Body of pancreas (tissue), 4 donors: ENCODE measurements around the gene ARHGAP27. TPM values are rescaled to one million over a fixed set of nuclear protein-coding genes. Genes with fewer than 3 reads are reported as not detected.

Experiments used
- ATAC-seq: fragments of 150-250 bp; one replicate; pipeline ENCODE4 v1.9.1; 2016
- DNase-seq, 4 donors: peaks; one replicate each; pipeline ENCODE4 v3.0.0-alpha.2; 2019
- H3K27ac ChIP-seq, 4 donors: fragments of 200-600 bp; sonication (generic); 1 replicate in 3 of 4; 2 replicates in 1 of 4; pipeline versions ENCODE4 v1.5.1 to v1.6.1; 2016 to 2019; ENCODE audit warnings: mild to moderate bottlenecking in 1 of 4, mixed read lengths in 1 of 4, moderate library complexity in 1 of 4
- H3K27me3 ChIP-seq, 2 donors: fragments of 200-600 bp; sonication (generic); one replicate each; pipeline ENCODE4 v1.6.0; 2016; ENCODE audit warnings: mild to moderate bottlenecking in 1 of 2
- H3K36me3 ChIP-seq, 2 donors: fragments of 200-600 bp; sonication (generic); replicated peaks in 1 of 2; 2 replicates each; pipeline ENCODE4 v1.5.1; 2016; ENCODE audit warnings: low read depth in 2 of 2; ENCODE audit not compliant: insufficient read depth in 1 of 2
- H3K4me1 ChIP-seq: fragments of 200-600 bp; sonication (generic); one replicate; pipeline ENCODE4 v1.6.0; 2016
- H3K4me3 ChIP-seq, 2 donors: fragments of 200-600 bp; sonication (generic); 1 replicate in 1 of 2; 2 replicates in 1 of 2; pipeline ENCODE4 v1.5.1; 2016 to 2019
- H3K9me3 ChIP-seq, 3 donors: fragments of 200-600 bp; sonication (generic); 1 replicate in 2 of 3; 2 replicates in 1 of 3; pipeline ENCODE4 v1.5.1; 2016
- POLR2A ChIP-seq, 3 donors: fragments of 450-650 bp; IDR thresholded peaks; one replicate each; pipeline ENCODE4 v1.6.1; 2016; ENCODE audit warnings: antibody characterized with exemption in 3 of 3, mild to moderate bottlenecking in 2 of 3
- WGBS, 2 donors: methylation state at CpG; one replicate each; pipeline ENCODE4 v1.1.5; 2017; 5-methylcytosine and 5-hydroxymethylcytosine counted together
- intact Hi-C: fragments of 100-400 bp; cut with DNase I; formaldehyde crosslinking; loops from one replicate; pipeline ENCODE4 v1.15.1; 2023
- total RNA-seq, 2 donors: library from RNA; depleted of rRNA; stranded (reverse); fragments of >200 nt; gene quantifications; one replicate each; pipeline ENCODE4 v1.1.0, GENCODE V29; 2016
- TF ChIP-seq, protein P1 (sequence below), 7 experiments: fragments of 450-650 bp in 4 of 7; fragments of 200-600 bp in 3 of 7; sonication (generic) in 3 of 7; IDR thresholded peaks; one replicate each; pipeline ENCODE4 v1.5.1; 2016 to 2019; ENCODE audit warnings: antibody characterized with exemption in 7 of 7

ARHGAP27 gene
- total RNA-seq, 2 donors from 2014 or later: 12.7 to 35.3 TPM

GRCh38 chr17:45430738-45431530, 1.7 kb downstream of the ARHGAP27 start:
- TF ChIP-seq, protein P1, sequence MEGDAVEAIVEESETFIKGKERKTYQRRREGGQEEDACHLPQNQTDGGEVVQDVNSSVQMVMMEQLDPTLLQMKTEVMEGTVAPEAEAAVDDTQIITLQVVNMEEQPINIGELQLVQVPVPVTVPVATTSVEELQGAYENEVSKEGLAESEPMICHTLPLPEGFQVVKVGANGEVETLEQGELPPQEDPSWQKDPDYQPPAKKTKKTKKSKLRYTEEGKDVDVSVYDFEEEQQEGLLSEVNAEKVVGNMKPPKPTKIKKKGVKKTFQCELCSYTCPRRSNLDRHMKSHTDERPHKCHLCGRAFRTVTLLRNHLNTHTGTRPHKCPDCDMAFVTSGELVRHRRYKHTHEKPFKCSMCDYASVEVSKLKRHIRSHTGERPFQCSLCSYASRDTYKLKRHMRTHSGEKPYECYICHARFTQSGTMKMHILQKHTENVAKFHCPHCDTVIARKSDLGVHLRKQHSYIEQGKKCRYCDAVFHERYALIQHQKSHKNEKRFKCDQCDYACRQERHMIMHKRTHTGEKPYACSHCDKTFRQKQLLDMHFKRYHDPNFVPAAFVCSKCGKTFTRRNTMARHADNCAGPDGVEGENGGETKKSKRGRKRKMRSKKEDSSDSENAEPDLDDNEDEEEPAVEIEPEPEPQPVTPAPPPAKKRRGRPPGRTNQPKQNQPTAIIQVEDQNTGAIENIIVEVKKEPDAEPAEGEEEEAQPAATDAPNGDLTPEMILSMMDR (IDR thresholded peaks at IDR 0.05): no peak
- no peak for TF ChIP-seq POLR2A (IDR thresholded peaks at IDR 0.05)
- H3K27me3 ChIP-seq: peaks cover 0 to 13% of the 10 kb centered on the region in 2 donors

DNA sequence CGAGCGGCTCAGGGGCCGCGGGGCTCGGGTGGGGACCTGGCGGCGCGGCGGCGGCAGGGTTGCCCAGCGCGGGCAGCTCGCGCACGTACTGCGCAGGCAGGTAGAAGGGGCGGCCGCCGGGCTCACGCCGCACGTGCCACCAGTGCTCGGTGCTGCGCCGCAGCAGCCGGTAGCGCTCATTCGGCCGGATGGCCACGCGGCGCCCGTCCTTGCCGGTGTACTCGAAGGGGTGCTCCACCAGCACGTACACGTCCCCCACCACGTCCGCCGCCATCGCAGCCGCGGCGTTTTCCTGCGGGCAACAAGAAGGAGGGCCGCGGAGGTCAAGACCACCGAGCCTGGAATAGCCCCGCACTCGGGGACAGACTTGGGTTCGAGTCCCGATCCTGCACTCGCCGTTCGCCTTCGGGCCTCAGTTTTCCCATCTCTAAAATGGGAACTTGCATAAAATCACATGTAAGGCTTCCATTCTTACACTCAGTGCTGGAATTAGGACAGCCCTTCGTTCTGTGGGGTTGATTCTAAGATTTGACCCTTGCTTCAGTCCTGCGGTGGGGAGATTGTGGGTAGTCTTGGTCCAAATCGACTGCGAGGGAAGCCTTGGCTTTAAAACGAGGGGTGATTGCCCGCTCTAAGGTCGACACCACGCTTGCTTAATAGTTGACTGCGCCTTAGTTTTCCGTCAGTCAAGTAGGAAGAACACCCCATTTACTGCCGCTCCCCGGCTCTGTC, 2.5 kb downstream of the ARHGAP27 start:
- DNase-seq (no peak), ATAC-seq (no peak)
- Histone ChIP-seq H3K4me3 (no peak overlapping the region), H3K9me3 (no peaks in the 10 kb centered on the region), H3K36me3 (no peaks in the 10 kb centered on the region), H3K27ac (no peak overlapping the region), H3K27me3 (peaks cover 0 to 13% of the 10 kb centered on the region in 2 donors), H3K4me1 (peaks cover 59% of the 10 kb centered on the region)
- intact Hi-C loops: no loop called here
- no peak for TF ChIP-seq POLR2A (IDR thresholded peaks at IDR 0.05)
- TF ChIP-seq, protein P1 (IDR thresholded peaks at IDR 0.05): no peak
- 36 to 41% methylated on average over 8 to 67 of the region's 68 CpGs for WGBS, 2 donors

More at GRCh38 chr17:45430738-45431530, 1.7 kb downstream of the ARHGAP27 start:
- intact Hi-C loops: no loop called here
- 8 to 10% methylated on average over 8 to 44 of the region's 47 CpGs for WGBS, 2 donors
- Histone ChIP-seq H3K4me1 (peaks cover 52% of the 10 kb centered on the region), H3K4me3 (peak overlapping the region in 1 of 2 donors; percentile 29), H3K27ac (peak overlapping the region in 3 of 4 donors; percentile 34 to 63 (median 44)), H3K9me3 (no peaks in the 10 kb centered on the region), H3K36me3 (no peaks in the 10 kb centered on the region)
- ATAC-seq: peak; percentile 49
- DNase-seq: peak; percentile 54 to 78 (median 73)

GRCh38 chr17:45429339-45430005, 3.2 kb downstream of the ARHGAP27 start:
- ATAC-seq (no peak), DNase-seq (peak in 1 of 4 donors; percentile 44)
- H3K27me3 ChIP-seq: peaks cover 0 to 13% of the 10 kb centered on the region in 2 donors
- H3K36me3 ChIP-seq: no peaks in the 10 kb centered on the region
- H3K4me1 ChIP-seq: peaks cover 65% of the 10 kb centered on the region
- H3K27ac ChIP-seq: no peak overlapping the region
- H3K4me3 ChIP-seq: no peak overlapping the region
- TF ChIP-seq, protein P1 (IDR thresholded peaks at IDR 0.05): no peak
- TF ChIP-seq POLR2A (IDR thresholded peaks at IDR 0.05): no peak
- intact Hi-C loops: no loop called here
- 28 to 72% methylated on average over 11 to 70 of the region's 82 CpGs for WGBS, 2 donors
- no peaks in the 10 kb centered on the region for H3K9me3 ChIP-seq

- peak overlapping the region in 1 of 4 donors; percentile 63 for H3K27ac ChIP-seq
- 23 to 37% methylated on average over 15 of the region's 15 CpGs for WGBS, 2 donors
- peaks cover 70% of the 10 kb centered on the region for H3K4me1 ChIP-seq
- no peaks in the 10 kb centered on the region for H3K9me3 ChIP-seq
- TF ChIP-seq, protein P1 (IDR thresholded peaks at IDR 0.05): no peak
- no peak for TF ChIP-seq POLR2A (IDR thresholded peaks at IDR 0.05)
- DNase-seq (no peak), ATAC-seq (no peak)
- H3K27me3 ChIP-seq: peaks cover 0 to 13% of the 10 kb centered on the region in 2 donors
- no peaks in the 10 kb centered on the region for H3K36me3 ChIP-seq
- H3K4me3 ChIP-seq: no peak overlapping the region
- intact Hi-C loops: no loop called here
These were observed 3.7 kb downstream of the ARHGAP27 start for GRCh38 chr17:45428931-45429338.
